ENCODE measurements around the gene MAPK1IP1L.

- TF ChIP-seq CTCF (IDR thresholded peaks at IDR 0.05), result no peak
- no peak for TF ChIP-seq POLR2A (IDR thresholded peaks at IDR 0.05)
Measured at GRCh38 chr14:55109836-55110235, 58.4 kb downstream of the MAPK1IP1L start.
